NB4 (cell line): Measurements from ENCODE around the gene MAJIN.

Experiments
- POLR2A ChIP-seq: IDR thresholded peaks from 2 replicates; pipeline ENCODE4 v1.6.1; 2011; ENCODE audit warnings: mild to moderate bottlenecking; ENCODE audit not compliant: insufficient read length; ENCODE audit errors: extremely low read depth
- TF ChIP-seq, protein P1 (sequence below): IDR thresholded peaks from one replicate; pipeline ENCODE4 v1.5.1; 2012; ENCODE audit warnings: low read depth, low read length

DNA sequence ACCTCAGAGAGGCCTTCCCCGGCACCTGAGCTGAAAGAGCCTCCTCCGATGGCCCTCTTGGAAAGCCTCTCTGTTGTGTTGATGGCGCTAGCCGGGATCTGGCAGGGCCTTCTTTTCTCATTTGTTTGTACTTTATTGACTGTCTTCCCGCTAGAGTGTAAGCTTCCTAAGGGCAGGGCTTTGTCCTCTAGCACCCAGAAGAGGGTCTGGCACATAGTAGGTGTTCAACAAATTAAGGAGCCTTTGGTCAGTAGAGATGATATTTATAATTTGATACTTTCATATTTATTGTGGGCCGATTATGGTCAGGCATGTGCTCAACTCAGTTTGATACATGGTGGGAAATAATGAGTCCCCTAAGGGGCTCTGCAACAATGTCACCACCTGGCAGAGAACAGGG lies 46.0 kb upstream of the MAJIN start:
- TF ChIP-seq, protein P1, sequence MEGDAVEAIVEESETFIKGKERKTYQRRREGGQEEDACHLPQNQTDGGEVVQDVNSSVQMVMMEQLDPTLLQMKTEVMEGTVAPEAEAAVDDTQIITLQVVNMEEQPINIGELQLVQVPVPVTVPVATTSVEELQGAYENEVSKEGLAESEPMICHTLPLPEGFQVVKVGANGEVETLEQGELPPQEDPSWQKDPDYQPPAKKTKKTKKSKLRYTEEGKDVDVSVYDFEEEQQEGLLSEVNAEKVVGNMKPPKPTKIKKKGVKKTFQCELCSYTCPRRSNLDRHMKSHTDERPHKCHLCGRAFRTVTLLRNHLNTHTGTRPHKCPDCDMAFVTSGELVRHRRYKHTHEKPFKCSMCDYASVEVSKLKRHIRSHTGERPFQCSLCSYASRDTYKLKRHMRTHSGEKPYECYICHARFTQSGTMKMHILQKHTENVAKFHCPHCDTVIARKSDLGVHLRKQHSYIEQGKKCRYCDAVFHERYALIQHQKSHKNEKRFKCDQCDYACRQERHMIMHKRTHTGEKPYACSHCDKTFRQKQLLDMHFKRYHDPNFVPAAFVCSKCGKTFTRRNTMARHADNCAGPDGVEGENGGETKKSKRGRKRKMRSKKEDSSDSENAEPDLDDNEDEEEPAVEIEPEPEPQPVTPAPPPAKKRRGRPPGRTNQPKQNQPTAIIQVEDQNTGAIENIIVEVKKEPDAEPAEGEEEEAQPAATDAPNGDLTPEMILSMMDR: no peak
- no peak for TF ChIP-seq POLR2A
